Measurements from ENCODE around the gene TAS2R20.
A peak's percentile ranks its signal among the peaks of the same experiment; 100 is the strongest.
"Not testable (repeated sequence)": the region's sequence is repeated elsewhere in the genome, so short reads cannot be mapped to it uniquely, and the experiment has no call there.

TAS2R20 gene, protein sequence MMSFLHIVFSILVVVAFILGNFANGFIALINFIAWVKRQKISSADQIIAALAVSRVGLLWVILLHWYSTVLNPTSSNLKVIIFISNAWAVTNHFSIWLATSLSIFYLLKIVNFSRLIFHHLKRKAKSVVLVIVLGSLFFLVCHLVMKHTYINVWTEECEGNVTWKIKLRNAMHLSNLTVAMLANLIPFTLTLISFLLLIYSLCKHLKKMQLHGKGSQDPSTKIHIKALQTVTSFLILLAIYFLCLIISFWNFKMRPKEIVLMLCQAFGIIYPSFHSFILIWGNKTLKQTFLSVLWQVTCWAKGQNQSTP

DNA sequence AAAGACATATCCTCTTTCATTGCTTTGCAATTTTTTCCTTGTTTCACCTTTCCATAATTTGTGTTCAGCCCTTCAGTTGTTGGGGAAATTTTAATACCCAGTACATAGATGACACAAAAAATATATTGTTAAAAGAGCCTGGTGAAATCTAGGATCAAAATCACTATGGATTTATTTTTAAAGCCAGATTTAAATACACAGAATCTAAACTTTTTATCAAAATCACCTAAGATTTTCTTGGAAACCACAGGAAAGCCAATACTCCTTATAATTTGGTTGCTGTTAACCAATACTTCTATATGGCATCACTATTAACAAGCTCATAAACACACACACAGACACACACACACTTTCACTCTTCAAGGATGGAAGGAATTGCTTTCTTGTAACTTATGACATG is at the start of gene TAS2R20:
TAS2R20 (minus strand) TSS at position 101 of the 400 bp plus-strand sequence. CDS start 429 bp downstream, outside the sequence.
- no peak for ATAC-seq
- Mint-ChIP-seq H3K27ac (no peak within 1 kb of the TSS), H3K9me3 (peaks cover 3% of the 10 kb centered on the region), H3K4me3 (no peak within 1 kb of the TSS), H3K27me3 (no peaks in the 10 kb centered on the region), H3K4me1 (no peaks in the 10 kb centered on the region), H3K36me3 (peaks cover 28% of the 10 kb centered on the region)

DNA sequence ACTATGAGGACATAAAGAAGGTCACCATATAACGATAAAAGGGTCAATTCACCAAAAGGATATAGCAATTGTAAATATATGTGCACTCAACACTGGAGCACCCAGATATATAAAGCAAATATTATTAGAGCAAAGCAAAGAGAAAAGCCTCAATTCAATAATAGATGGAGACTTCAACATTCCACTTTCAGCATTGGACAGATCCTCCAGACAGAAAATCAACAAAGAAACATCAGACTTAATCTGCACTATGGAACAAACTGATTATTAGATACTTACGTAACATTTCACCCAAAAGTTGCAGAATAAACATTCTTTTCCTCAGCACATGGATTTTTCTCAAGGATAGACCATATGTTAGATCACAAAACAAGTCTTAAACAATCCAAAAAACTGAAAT is 43.3 kb upstream of the TAS2R20 start:
- not testable (repeated sequence) for H3K4me1 Mint-ChIP-seq, H3K4me3 Mint-ChIP-seq, H3K27me3 Mint-ChIP-seq, H3K27ac Mint-ChIP-seq, H3K9me3 Mint-ChIP-seq, ATAC-seq
- peaks cover 61% of the 10 kb centered on the region for H3K36me3 Mint-ChIP-seq

DNA sequence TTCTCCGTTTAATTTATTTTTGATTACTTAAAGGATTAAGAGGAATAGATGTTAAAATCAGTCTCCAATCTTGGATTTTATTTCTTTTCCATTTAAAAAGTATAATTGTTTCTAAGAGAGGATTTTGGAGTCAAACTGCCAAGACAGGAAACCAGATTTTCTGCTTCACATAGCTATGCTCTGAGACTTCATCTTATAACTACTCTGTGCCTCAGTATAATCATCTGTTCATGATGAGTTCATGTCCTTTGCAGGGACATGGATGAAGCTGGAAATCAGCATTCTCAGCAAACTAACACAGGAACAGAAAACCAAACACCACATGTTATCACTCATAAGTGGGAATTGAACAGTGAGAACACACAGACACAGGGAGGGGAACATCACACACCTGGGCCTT is 42.1 kb upstream of the TAS2R20 start:
- H3K9me3 Mint-ChIP-seq: peaks cover 2% of the 10 kb centered on the region
- H3K27ac Mint-ChIP-seq: no peak overlapping the region
- H3K4me1 Mint-ChIP-seq: peaks cover 4% of the 10 kb centered on the region
- no peak for ATAC-seq
- peaks cover 64% of the 10 kb centered on the region for H3K36me3 Mint-ChIP-seq
- H3K4me3 Mint-ChIP-seq: no peak overlapping the region
- H3K27me3 Mint-ChIP-seq: no peaks in the 10 kb centered on the region

DNA sequence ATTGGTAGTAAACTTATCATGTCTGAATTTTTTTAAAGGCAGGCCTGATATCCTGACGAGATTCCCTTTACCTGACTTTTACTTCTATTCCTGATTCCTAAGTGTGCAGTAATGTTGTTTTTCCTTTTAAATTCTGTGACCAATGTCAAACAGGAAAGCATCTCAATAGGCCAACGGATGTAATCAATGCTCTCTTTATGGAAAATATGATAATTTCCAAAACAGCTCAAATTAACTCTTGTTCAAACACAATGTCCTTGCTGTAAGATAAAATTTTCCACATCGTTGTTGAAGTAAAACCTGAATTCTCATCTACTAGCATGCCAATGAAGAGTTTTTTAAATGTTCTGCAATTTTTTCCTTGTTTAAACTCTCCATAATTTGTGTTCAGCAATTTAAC is 41.1 kb upstream of the TAS2R20 start:
- Mint-ChIP-seq H3K4me1 (peaks cover 4% of the 10 kb centered on the region), H3K36me3 (peaks cover 58% of the 10 kb centered on the region), H3K27me3 (no peaks in the 10 kb centered on the region), H3K9me3 (no peaks in the 10 kb centered on the region), H3K4me3 (no peak overlapping the region), H3K27ac (no peak overlapping the region)
- ATAC-seq: no peak

DNA sequence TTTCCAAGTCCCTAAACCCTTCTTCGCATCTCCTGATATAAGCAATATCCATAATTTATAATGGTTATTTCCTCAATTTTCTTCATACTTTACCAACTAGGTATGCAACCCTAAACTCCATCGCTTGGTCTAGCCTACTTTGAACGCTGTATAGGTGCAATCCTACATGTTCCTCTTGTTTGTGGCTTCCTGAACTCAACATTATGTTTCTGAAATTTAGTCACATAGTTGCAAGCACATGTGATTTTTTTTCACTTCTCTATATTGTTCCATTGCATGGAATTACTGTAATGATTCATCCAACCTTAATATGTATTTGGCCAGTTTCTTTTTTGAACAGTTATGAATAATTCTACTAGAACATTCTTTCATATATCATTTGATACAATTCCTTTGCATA is 35.9 kb upstream of the TAS2R20 start:
- H3K36me3 Mint-ChIP-seq: peaks cover 48% of the 10 kb centered on the region

DNA sequence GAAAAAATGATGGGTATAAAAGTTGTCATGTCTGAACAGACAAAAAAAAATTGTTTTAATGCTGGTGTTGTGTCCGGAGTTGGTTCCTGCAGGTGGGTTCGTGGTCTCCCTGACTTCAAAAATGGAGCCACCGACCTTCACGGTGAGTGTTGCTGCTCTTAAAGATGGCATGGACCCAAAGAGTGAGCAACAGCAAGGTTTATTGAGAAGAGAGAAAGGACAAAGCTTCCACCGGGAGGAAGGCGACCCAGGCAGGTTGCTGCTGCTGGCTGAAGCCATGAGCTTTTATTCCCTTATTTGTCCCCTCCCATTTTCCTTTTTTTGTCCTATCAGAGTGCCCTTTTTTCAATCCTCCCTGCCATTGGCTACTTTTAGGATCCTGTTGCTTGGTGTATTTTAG is 33.2 kb upstream of the TAS2R20 start, which contains the start of gene TAS2R31:
TAS2R31 (minus strand) TSS at position 101 of the 400 bp plus-strand sequence; CDS start at position 29, 72 bp downstream.
- Mint-ChIP-seq H3K4me1 (no peaks in the 10 kb centered on the region), H3K36me3 (peaks cover 53% of the 10 kb centered on the region), H3K27me3 (no peaks in the 10 kb centered on the region), H3K9me3 (no peaks in the 10 kb centered on the region), H3K27ac (no peak within 1 kb of the TSS), H3K4me3 (no peak within 1 kb of the TSS)
- no peak for ATAC-seq

More for the DNA sequence above, 35.9 kb upstream of the TAS2R20 start:
- not testable (repeated sequence) for H3K27ac Mint-ChIP-seq, H3K4me3 Mint-ChIP-seq, H3K9me3 Mint-ChIP-seq, H3K27me3 Mint-ChIP-seq, H3K4me1 Mint-ChIP-seq
- ATAC-seq: peak; percentile 58

DNA sequence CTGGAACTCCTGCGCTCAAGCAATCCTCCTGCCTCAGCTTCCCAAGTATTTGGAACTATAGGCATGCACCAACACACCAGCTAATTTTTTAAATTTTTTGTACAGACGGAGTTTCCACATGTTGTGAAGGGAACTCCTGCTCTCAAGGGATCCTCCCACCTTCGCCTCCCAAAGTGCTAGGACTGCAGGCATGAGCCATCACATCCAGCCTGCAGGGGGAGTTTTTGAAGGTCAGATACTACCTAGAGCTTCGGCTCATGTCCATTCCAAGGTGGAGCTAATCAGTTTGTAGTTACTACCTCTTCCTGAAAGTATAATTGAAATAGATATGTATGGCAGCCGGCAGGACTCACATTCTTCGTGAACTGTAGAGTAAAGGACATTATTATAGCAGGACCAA is 28.0 kb upstream of the TAS2R20 start:
- peaks cover 45% of the 10 kb centered on the region for H3K36me3 Mint-ChIP-seq
- no peaks in the 10 kb centered on the region for H3K27me3 Mint-ChIP-seq

DNA sequence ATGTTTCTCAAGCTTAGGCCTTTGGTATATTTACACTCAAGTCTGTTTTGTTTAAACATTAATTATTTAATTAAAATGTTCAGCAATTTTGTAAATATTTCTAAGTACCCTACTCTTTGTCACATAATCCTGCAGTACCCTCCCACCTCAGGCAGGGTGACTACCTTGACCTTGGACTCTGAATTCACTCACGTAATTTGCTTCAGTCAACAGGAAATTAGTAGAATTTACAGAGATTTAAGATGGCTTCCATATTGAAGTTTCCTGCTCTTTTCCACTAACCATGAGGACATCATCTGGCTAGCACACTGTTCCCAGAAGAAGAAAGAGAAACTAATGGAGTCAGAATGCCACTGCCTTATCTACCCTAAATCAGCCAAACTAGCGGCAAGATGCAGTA is 25.3 kb upstream of the TAS2R20 start:
- no peak for ATAC-seq
- H3K36me3 Mint-ChIP-seq: peaks cover 45% of the 10 kb centered on the region
- no peaks in the 10 kb centered on the region for H3K27me3 Mint-ChIP-seq
- peaks cover 6% of the 10 kb centered on the region for H3K9me3 Mint-ChIP-seq
- H3K4me1 Mint-ChIP-seq: no peaks in the 10 kb centered on the region
- H3K27ac Mint-ChIP-seq: no peak overlapping the region
- H3K4me3 Mint-ChIP-seq: no peak overlapping the region

More for the DNA sequence above, 28.0 kb upstream of the TAS2R20 start:
- no peaks in the 10 kb centered on the region for H3K4me1 Mint-ChIP-seq
- H3K27ac Mint-ChIP-seq: no peak overlapping the region
- no peak overlapping the region for H3K4me3 Mint-ChIP-seq
- peaks cover 6% of the 10 kb centered on the region for H3K9me3 Mint-ChIP-seq
- no peak for ATAC-seq

DNA sequence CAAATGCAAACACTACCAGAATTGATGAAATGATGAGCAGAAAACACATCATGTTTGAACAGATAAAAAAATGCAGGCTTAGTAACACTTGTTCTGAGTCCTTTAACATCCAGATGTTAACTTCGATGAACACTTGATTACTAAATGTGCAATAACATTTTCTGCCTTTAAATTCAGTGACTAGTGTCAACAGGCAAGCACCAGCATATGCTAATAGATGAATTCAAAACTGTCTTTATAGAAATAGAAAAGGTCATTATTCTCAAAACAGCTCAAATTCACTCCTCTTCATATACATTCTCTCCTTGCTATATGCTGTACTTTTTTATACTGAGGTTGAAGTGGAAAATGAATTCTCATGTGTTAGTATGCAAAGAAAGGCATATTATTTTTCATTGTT is 24.4 kb upstream of the TAS2R20 start, which contains the start of gene TAS2R19:
TAS2R19 (minus strand) TSS at position 101 of the 400 bp plus-strand sequence; CDS start at position 52, 49 bp downstream.
- Mint-ChIP-seq H3K4me3 (no peak within 1 kb of the TSS), H3K36me3 (peaks cover 40% of the 10 kb centered on the region), H3K4me1 (no peaks in the 10 kb centered on the region), H3K9me3 (peaks cover 6% of the 10 kb centered on the region), H3K27me3 (no peaks in the 10 kb centered on the region), H3K27ac (no peak within 1 kb of the TSS)
- no peak for ATAC-seq

DNA sequence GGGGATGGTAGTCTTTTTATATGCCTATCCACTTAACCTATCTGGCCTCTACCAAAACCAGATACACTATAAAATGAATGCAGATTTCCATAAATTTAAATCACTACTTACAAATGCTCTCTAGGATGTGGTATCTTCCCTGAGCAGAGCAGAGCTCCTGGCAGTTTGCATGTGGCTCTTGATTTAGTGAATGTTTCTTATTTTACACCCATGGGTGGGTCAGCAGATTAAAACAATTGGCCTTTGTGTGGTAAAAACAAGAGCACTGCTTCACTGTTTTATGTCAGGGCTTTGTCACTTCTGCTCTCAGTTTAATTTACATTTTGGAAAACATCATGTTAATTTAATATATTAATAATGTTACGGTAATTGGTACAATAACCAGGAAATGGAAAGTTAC is 18.8 kb upstream of the TAS2R20 start:
- H3K27me3 Mint-ChIP-seq: no peaks in the 10 kb centered on the region
- ATAC-seq: no peak
- no peaks in the 10 kb centered on the region for H3K4me1 Mint-ChIP-seq
- H3K27ac Mint-ChIP-seq: no peak overlapping the region
- no peak overlapping the region for H3K4me3 Mint-ChIP-seq
- no peaks in the 10 kb centered on the region for H3K9me3 Mint-ChIP-seq
- peaks cover 30% of the 10 kb centered on the region for H3K36me3 Mint-ChIP-seq

DNA sequence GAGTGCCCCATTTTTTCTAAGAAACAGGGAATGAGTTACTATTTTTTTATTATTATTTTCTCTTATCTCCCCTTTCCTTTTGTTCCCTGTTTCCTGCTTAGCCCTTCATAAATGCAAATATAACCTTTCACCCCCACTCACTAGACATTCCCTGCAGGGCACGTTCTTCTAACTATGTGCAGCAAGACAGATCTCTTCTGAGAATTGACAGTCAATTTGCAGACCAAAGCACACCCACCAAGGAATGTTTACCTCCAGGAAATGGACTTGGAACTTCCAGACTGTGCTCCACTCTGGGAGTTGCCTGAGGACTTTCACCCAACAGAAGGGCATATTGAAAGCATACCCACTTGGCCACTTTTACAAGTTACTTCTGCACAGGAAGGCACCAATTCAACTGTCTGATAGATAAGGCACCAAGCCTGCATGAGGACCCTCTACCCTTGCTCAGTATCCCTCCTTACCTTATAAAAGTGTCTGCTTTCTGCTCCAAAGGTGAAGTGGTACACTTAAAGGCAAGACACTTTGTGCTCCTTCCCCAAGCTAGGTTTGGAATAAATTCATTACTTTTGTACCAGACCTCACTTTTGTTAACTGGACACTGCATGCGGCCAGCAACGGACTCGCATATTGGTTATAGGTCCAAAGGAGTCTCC is 17.8 kb upstream of the TAS2R20 start:
- Mint-ChIP-seq H3K36me3 (peaks cover 23% of the 10 kb centered on the region), H3K9me3 (no peaks in the 10 kb centered on the region), H3K4me1 (no peaks in the 10 kb centered on the region), H3K27ac (no peak overlapping the region), H3K27me3 (no peaks in the 10 kb centered on the region), H3K4me3 (no peak overlapping the region)
- ATAC-seq: no peak

DNA sequence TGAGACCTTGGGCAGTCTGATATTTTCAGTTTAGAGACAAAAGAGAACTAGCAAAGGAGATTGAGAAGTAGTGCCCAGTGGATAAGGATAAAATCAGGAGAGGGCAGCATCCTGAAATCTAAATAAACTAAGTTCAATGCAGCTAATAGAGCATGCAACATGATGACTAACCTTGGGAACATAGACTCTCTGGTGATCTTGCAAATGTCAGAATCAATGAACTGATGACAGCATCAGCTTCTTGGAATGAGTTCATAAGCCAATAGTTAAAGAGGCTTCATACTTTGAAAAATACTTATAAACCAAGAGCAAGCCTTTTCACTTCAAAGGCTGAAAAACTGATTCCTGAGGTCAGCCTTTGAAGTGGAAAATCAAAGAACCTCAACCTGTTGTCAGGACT is 16.1 kb upstream of the TAS2R20 start:
- H3K27me3 Mint-ChIP-seq: no peaks in the 10 kb centered on the region
- H3K36me3 Mint-ChIP-seq: peaks cover 14% of the 10 kb centered on the region
- no peaks in the 10 kb centered on the region for H3K9me3 Mint-ChIP-seq
- H3K4me3 Mint-ChIP-seq: no peak overlapping the region
- H3K4me1 Mint-ChIP-seq: no peaks in the 10 kb centered on the region
- no peak overlapping the region for H3K27ac Mint-ChIP-seq
- no peak for ATAC-seq

DNA sequence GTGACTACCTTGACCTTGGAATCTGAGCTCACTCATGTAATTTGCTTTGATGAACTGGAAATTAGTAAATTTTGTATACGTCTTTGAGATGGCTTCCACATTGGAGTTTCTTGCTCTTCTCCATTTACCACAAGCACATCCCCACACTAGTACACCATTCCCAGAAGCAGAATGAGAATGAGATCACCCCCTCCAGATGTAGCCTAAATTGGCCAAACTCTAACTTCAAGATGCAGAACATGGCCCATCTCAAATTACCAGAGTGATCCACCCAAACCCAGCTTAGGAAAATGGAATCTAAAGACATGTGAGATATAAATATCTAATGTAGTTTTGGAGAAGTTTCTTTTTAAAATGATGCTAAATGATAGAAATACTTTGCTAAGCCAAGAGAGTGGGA is 9.5 kb upstream of the TAS2R20 start:
- no peak overlapping the region for H3K27ac Mint-ChIP-seq
- ATAC-seq: no peak
- H3K4me1 Mint-ChIP-seq: no peaks in the 10 kb centered on the region
- no peaks in the 10 kb centered on the region for H3K27me3 Mint-ChIP-seq
- H3K4me3 Mint-ChIP-seq: no peak overlapping the region
- H3K36me3 Mint-ChIP-seq: peaks cover 13% of the 10 kb centered on the region
- no peaks in the 10 kb centered on the region for H3K9me3 Mint-ChIP-seq

DNA sequence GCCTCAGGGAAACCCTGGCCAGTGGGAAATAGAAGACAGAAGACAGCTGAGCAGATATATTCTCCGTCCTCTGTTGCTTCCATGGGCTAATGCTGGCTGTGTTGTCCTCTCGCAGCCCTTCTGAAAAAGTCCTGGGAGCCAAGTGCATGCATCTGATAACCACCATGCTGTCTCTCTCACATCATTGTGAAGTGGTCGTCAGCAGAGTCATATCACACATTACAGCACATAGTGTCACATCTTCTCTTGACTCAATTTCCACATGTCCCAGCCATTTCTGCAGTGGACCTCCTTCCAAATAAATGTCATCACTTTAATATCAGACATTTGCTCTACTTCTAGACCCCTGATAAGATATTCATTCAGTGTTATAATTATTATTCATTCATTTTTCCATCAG is 3.8 kb downstream of the TAS2R20 start:
- Mint-ChIP-seq H3K27ac (no peak overlapping the region), H3K4me3 (no peak overlapping the region), H3K27me3 (no peaks in the 10 kb centered on the region), H3K36me3 (peaks cover 34% of the 10 kb centered on the region), H3K4me1 (no peaks in the 10 kb centered on the region), H3K9me3 (peaks cover 10% of the 10 kb centered on the region)
- no peak for ATAC-seq

DNA sequence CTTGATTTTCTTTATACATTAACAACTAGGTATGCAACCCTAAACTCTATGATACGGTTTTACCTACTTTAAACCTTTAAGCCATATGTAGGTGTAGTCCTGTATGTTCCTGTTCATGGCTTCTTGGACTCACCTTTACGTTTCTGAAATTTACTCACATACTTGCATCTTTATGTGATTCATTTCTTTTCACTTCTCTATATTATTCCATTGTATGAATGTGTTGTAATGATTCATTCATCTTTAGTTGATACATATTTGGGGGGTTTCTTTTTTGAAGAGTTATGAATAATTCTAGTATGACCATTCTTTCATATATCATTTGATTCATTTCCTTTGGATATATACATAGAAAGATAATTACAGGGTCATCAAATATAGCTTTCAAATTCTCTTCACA is 9.0 kb downstream of the TAS2R20 start:
- H3K4me3 Mint-ChIP-seq: no peak overlapping the region
- H3K9me3 Mint-ChIP-seq: peaks cover 10% of the 10 kb centered on the region
- H3K27me3 Mint-ChIP-seq: no peaks in the 10 kb centered on the region
- H3K27ac Mint-ChIP-seq: no peak overlapping the region
- no peak for ATAC-seq
- H3K36me3 Mint-ChIP-seq: peaks cover 19% of the 10 kb centered on the region
- no peaks in the 10 kb centered on the region for H3K4me1 Mint-ChIP-seq

DNA sequence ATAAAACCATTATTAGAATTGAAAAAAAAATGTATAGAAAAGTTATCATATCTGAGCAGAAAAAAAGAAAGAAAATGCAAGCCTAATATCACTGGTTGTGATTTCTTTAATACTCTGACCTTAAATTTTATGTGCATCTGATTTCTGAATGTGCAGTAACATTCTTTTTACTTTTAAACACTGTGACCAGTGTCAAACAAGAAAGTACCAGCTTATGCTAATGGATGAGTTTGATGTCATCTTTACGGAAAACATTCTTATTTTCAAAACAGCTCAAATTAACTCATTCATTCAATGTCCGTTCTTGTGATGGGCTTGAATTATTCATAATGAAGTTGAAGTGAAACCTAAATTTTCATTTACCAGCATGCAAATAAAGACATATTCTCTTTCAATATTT is 11.3 kb downstream of the TAS2R20 start, which contains the start of gene TAS2R50:
TAS2R50 (minus strand) TSS at position 101 of the 400 bp plus-strand sequence; CDS start at position 49, 52 bp downstream.
- Mint-ChIP-seq H3K4me3 (no peak within 1 kb of the TSS), H3K27me3 (no peaks in the 10 kb centered on the region), H3K4me1 (no peaks in the 10 kb centered on the region), H3K9me3 (peaks cover 10% of the 10 kb centered on the region), H3K36me3 (peaks cover 19% of the 10 kb centered on the region), H3K27ac (no peak within 1 kb of the TSS)
- ATAC-seq: no peak

All from stimulated activated memory B cell treated with anti-CD40 and anti-IgM and Interleukin-4, amounts not matched to agents 10 μg/mL and 1 μg/mL and 100 μg/mL, for 72 hours (primary cell).